ENCODE results near the gene MPPED1. TPM values are rescaled to one million over a fixed set of nuclear protein-coding genes. Genes with fewer than 3 reads are reported as not detected.

The MPPED1 gene
- total RNA-seq, 2 donors from 2014 or later, result 0.11 to 0.59 TPM

DNA sequence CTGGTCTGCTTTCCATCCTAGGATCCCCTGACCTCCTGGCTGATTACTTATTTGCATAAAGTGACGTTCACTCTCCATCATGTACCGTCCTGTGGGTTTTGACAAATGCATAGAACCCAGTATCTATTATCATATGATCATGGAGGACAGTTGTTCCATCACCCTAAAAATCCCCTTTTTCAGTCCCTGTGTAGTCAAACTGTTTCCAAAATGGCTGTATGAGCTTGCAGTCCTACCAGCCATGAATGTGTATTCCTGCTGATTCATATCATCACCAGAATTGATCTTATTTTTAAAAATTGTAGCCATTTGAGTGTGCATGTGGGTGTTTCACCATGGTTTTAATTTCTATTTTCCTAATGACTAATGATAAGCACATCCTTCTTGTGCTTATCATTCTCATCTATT, 108.8 kb downstream of the MPPED1 start:
- Histone ChIP-seq H3K27me3 (ENCODE audit: control insufficient read depth, insufficient read depth, low read length, poor library complexity, severe bottlenecking) (no peaks in the 10 kb centered on the region), H3K36me3 (ENCODE audit: control insufficient read depth, insufficient read depth, low read length) (no peaks in the 10 kb centered on the region), H3K9ac (ENCODE audit: extremely low read depth, low read length, poor library complexity, severe bottlenecking) (no peak overlapping the region), H3K9me3 (ENCODE audit: control insufficient read depth, low read length) (no peaks in the 10 kb centered on the region), H3K4me1 (ENCODE audit: control insufficient read depth, insufficient read depth, low read length) (no peaks in the 10 kb centered on the region), H3K27ac (ENCODE audit: low read depth, low read length) (no peak overlapping the region), H3K4me3 (ENCODE audit: low read length) (no peak overlapping the region)
- TF ChIP-seq, protein P1, sequence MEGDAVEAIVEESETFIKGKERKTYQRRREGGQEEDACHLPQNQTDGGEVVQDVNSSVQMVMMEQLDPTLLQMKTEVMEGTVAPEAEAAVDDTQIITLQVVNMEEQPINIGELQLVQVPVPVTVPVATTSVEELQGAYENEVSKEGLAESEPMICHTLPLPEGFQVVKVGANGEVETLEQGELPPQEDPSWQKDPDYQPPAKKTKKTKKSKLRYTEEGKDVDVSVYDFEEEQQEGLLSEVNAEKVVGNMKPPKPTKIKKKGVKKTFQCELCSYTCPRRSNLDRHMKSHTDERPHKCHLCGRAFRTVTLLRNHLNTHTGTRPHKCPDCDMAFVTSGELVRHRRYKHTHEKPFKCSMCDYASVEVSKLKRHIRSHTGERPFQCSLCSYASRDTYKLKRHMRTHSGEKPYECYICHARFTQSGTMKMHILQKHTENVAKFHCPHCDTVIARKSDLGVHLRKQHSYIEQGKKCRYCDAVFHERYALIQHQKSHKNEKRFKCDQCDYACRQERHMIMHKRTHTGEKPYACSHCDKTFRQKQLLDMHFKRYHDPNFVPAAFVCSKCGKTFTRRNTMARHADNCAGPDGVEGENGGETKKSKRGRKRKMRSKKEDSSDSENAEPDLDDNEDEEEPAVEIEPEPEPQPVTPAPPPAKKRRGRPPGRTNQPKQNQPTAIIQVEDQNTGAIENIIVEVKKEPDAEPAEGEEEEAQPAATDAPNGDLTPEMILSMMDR (conservative IDR thresholded peaks at IDR 0.05), result no peak
- H3K9me3 Mint-ChIP-seq, result no peaks in the 10 kb centered on the region
- no peak overlapping the region for H3K27ac Mint-ChIP-seq
- no peaks in the 10 kb centered on the region for H3K36me3 Mint-ChIP-seq (ENCODE audit: low read depth)
- WGBS, 2 experiments (ENCODE audit: insufficient coverage in 1 of 2, insufficient read length in 1 of 2), result 83 to 90% methylated on average over 2 of the region's 2 CpGs
- no peaks in the 10 kb centered on the region for H3K4me1 Mint-ChIP-seq
- H3K4me3 Mint-ChIP-seq, result no peak overlapping the region
- no peak for DNase-seq
- H3K27me3 Mint-ChIP-seq (ENCODE audit: insufficient read depth), result no peaks in the 10 kb centered on the region

- 92 to 93% methylated on average over 3 of the region's 6 CpGs for WGBS, 2 experiments (ENCODE audit: insufficient coverage in 1 of 2, insufficient read length in 1 of 2)
- TF ChIP-seq, protein P1 (conservative IDR thresholded peaks at IDR 0.05), result no peak
- Mint-ChIP-seq H3K36me3 (ENCODE audit: low read depth) (no peaks in the 10 kb centered on the region), H3K9me3 (no peaks in the 10 kb centered on the region), H3K4me3 (no peak overlapping the region), H3K4me1 (no peaks in the 10 kb centered on the region), H3K27me3 (ENCODE audit: insufficient read depth) (no peaks in the 10 kb centered on the region), H3K27ac (no peak overlapping the region)
- H3K4me3 ChIP-seq (ENCODE audit: low read length), result no peak overlapping the region
- H3K4me1 ChIP-seq (ENCODE audit: control insufficient read depth, insufficient read depth, low read length), result no peaks in the 10 kb centered on the region
- H3K9ac ChIP-seq (ENCODE audit: extremely low read depth, low read length, poor library complexity, severe bottlenecking), result no peak overlapping the region
- no peak for DNase-seq
- no peak overlapping the region for H3K27ac ChIP-seq (ENCODE audit: low read depth, low read length)
- H3K9me3 ChIP-seq (ENCODE audit: control insufficient read depth, low read length), result no peaks in the 10 kb centered on the region
- H3K27me3 ChIP-seq (ENCODE audit: control insufficient read depth, insufficient read depth, low read length, poor library complexity, severe bottlenecking), result no peaks in the 10 kb centered on the region
- no peaks in the 10 kb centered on the region for H3K36me3 ChIP-seq (ENCODE audit: control insufficient read depth, insufficient read depth, low read length)
Measured at GRCh38 chr22:43521716-43522115, 109.9 kb downstream of the MPPED1 start.

DNA sequence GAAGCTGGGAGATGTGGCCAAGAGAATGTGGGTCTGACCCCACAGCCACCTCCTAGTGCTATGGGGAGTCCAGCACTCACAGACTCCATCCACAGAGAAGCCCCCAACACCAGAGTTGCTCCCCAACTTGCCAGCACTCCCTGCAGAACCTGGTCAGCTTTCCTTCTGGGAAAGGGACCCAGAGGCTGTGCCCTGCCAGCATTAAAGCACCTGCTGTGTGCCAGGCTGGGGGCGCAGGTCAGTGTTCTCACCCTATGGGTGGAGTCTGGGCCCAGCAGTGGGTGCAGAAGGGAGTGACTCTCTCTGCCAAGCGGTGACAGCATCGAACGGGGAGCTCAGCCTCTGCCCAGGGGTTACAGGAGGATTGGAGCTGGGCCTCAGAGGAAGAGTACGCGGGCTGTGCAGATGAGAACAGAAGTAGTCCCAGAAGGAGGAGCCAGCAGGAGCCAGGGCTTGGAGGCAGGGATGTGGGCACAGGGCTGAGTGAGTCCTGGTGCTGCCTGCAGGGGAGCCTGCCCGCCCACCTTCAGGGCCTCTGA, 114.4 kb downstream of the MPPED1 start:
- no peaks in the 10 kb centered on the region for H3K27me3 Mint-ChIP-seq (ENCODE audit: insufficient read depth)
- Histone ChIP-seq H3K27me3 (ENCODE audit: control insufficient read depth, insufficient read depth, low read length, poor library complexity, severe bottlenecking) (no peaks in the 10 kb centered on the region), H3K4me1 (ENCODE audit: control insufficient read depth, insufficient read depth, low read length) (no peaks in the 10 kb centered on the region), H3K9me3 (ENCODE audit: control insufficient read depth, low read length) (no peaks in the 10 kb centered on the region), H3K36me3 (ENCODE audit: control insufficient read depth, insufficient read depth, low read length) (no peaks in the 10 kb centered on the region), H3K4me3 (ENCODE audit: low read length) (no peak overlapping the region), H3K9ac (ENCODE audit: extremely low read depth, low read length, poor library complexity, severe bottlenecking) (no peak overlapping the region), H3K27ac (ENCODE audit: low read depth, low read length) (no peak overlapping the region)
- no peak for DNase-seq
- no peaks in the 10 kb centered on the region for H3K9me3 Mint-ChIP-seq
- H3K4me1 Mint-ChIP-seq, result no peaks in the 10 kb centered on the region
- no peak overlapping the region for H3K27ac Mint-ChIP-seq
- H3K4me3 Mint-ChIP-seq, result no peak overlapping the region
- H3K36me3 Mint-ChIP-seq (ENCODE audit: low read depth), result no peaks in the 10 kb centered on the region
- WGBS, 2 experiments (ENCODE audit: insufficient coverage in 1 of 2, insufficient read length in 1 of 2), result 71 to 88% methylated on average over 1 to 7 of the region's 7 CpGs
- TF ChIP-seq, protein P1 (conservative IDR thresholded peaks at IDR 0.05), result no peak
